Measurements from ENCODE around the gene RNF183.

- no peak for TF ChIP-seq CTCF (IDR thresholded peaks at IDR 0.05; ENCODE audit: poor library complexity, severe bottlenecking)
- peak; percentile 90 for TF ChIP-seq POLR2AphosphoS5 (IDR thresholded peaks at IDR 0.05)
- TF ChIP-seq MXI1 (conservative IDR thresholded peaks at IDR 0.05; ENCODE audit: poor library complexity, severe bottlenecking): peak; percentile 76
- TF ChIP-seq SMC3 (conservative IDR thresholded peaks at IDR 0.05; ENCODE audit: poor library complexity): peak; percentile 50
- peak; percentile 78 for TF ChIP-seq TAF1 (IDR thresholded peaks at IDR 0.05; ENCODE audit: low read depth)
- TF ChIP-seq EP300 (conservative IDR thresholded peaks at IDR 0.05; ENCODE audit: poor library complexity, severe bottlenecking): peak; percentile 37
- no peak for TF ChIP-seq EZH2 (IDR thresholded peaks at IDR 0.05; ENCODE audit: borderline replicate concordance, insufficient read depth, low read length, poor library complexity, severe bottlenecking)
- peak; percentile 58 for TF ChIP-seq REST (IDR thresholded peaks at IDR 0.05; ENCODE audit: borderline replicate concordance)
Observed at GRCh38 chr9:113340011-113340699, 37.0 kb upstream of the RNF183 start, which contains the start of gene WDR31.

All from neural cell (in vitro differentiated cells).